SKM-1 treated with dmso at 0.1 percent for 144 hours (cell line): ENCODE results near the gene PREB.

ENCODE experiments used
- DNase-seq: peaks from one replicate; lab custom pipeline; 2025; ENCODE audit not compliant: unreplicated experiment; lab: John Stamatoyannopoulos, UW

PREB gene

DNA sequence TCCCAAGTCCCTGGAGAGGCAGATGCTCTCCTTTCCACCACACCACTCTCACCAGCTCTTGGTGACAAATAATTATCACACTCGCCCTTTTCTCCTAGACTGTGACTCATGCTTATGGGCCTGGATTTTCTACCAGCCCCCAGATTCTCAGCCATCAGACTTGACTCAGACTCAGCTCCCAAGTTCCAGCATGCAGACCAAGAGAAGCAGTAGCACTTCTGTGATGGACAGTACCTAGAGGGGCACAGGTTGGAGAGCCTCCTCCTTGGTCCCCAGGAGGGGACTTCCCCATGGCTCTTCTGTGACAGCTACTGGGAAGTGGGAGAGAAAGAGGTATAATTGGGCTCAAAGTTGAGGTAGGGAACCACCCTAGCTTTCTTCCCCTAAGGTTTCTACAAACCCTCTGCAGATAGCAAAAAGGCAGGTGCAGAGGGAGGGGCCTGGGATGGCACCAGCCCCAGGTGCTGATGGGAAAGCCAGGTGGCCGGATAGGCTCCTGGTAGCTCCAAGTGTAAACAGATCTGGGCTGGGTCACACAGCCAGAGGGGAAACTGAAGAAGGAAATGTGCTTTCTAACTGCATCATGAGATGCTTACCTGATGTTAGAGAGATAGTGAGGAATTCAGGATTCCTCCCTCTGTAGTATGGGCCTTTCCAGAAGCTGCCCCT is 18.5 kb upstream of the PREB start:
- DNase-seq, result no peak

DNA sequence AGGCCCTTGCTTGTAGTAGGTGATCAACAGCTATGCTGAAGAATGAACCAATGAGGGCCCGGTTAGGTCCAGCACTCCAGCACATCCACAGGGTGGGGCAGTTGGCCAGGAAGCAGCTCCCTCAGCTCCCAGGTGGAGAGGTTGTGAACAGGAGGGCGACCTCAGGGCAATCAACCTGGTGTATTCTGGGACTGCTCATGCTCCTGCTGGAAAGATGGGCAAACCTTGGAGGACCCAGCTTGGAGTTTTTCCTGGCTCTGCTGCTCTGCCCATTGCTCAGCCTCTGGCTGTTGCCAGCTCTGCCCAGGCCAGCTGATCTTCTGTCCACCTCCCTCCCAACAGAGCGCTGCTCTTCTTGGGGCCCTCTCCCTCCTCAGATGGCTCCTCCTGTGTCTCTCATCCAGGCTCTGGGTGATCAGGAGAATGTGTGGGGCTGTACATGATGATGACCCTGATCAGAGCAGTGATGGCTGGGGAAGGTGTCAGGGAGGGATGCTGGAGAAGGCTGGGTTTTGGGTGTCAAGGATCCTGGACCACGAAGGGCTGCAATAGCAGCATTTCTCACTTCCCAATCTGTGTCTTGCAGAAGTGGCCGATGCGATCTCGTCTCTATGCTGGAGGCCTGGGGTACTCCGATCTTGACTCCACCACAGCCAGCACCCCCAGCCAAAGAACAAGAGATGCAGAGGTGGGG is 17.8 kb upstream of the PREB start:
- no peak for DNase-seq

DNA sequence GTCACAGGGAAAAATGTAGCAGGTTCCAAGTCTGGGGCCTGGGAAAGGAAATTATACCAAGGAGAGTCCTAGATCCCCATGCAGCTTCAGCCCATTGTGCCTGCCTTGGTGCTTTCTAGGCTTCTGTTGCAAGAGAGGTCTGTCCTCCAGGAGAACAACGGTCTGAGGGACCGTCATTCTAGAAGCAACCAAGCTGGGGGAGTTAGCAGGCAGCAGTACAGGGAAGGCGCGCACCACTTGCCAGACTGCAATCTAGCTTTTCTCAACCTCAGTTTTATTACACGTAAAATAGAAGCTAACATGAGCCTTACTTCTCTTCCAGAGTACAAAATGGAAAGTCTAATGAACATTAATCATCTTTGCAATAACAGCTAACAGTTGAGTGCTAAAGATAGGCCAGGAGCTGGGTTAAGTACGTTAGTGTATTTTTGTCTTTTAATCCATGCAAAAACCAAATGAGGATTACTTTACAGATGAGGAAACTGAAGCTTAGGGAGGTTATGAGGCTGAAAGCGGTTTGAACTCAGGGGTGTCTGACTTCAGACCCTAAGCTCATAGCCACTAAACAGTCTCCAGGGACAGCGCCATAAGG is 16.3 kb upstream of the PREB start:
- no peak for DNase-seq

DNA sequence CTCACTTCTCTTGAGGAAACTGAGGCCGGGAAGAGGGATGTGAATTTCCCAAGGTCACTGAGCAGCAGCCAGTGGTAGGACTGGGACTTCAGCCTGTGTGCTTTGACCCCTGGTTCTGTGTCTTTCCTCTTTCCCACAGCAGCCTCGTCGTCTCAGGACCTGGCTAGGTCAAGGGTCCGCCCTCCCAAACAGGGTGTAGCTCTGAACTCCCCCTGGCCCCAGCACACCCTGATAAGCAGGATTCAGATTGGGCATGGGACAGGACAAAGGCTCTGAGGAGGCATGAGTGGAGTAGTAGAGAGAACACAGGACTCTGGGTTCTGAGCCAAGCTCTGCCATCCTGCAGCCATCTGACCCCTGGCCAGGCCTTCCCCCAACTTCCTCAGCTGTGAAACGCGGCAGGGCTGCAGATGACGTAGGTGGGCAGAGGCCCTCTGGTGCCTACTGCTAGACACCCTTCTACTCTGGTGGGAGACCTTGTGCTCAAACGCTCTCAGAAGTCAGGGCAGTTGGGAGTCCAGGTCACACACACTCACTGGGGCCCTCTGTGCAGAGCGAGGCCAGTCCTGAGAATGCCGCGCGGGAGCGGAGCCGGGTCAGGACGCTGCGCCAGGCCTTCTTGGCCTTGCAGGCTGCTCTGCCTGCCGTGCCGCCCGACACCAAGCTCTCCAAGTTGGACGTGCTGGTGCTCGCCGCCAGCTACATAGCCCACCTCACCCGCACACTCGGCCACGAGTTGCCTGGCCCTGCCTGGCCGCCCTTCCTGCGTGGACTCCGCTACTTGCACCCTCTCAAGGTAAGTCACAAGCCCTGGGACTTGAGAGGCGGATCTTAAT is 15.4 kb upstream of the PREB start:
- DNase-seq, result no peak

DNA sequence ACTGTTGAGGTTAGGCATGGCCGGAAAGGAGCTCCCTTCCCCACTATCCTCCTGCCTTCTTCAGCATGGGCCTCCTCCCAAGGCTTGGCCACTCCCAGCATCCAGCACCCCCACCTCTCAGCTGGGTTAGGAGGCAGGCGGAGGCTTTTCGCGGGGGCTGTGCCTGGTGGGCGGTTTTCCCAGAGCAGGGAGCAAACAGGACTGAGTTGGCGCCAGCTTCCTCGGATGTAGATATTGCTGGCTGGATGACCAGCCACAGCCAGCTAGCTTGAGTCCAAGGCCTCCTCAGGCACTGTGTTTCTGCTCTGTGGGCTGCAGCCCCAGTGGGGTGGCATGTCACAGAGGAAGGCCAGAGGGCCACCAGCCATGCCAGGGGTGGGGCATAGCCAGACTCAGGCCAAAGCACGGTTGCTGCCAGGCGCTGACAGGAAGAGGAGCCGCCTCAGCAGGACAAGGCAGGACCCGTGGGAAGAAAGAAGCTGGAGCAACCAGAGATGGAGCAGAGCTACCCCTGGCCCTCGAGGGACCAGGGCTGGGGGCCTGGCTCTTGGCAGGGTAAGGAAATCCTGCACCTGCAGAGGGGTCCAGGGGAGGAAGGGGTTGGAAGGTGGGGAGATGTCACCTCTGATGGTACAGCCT is 14.5 kb upstream of the PREB start, which contains the start of gene TCF23:
Gene TCF23 (plus strand): TSS at position 204 of the 639 bp plus-strand sequence. CDS start 130 bp downstream, at position 334.
- no peak for DNase-seq

DNA sequence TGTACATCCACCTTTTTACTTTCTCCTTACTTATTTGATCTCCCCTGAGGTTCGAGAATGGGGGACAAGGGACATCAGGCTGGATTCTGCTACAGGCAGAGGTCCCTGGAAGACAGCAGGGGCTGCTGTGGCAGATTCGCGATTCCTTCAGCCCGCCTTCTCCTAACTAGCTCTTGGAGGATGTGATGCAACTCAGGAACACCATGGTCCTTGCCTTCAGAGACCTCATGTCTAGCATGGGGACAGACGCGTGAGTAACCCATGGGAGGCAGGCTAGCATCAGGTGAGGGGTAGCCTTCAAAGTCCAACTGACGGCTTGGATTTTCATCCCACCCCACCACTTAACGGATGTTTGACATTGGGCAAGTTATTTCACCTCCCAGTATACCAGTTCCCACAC is 13.5 kb upstream of the PREB start:
- DNase-seq, result no peak

DNA sequence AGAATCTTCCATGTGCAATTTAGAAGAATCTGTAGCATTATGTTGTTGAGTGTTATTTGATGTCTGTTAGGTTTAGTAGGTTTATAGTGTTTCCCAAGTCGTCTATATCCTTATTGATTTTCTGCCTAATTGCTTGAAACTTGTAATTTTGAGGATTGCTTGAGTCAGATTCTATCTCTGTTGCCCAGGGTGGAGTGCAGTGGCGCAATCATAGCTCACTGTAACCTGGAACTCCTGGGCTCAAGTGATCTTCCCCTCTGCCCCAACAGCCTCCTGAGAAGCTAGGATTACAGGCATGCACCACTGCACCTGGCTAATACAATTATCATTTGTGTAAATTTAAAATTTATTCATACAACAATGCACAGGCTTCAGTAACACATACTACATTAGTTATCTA is 11.2 kb upstream of the PREB start:
- no peak for DNase-seq

DNA sequence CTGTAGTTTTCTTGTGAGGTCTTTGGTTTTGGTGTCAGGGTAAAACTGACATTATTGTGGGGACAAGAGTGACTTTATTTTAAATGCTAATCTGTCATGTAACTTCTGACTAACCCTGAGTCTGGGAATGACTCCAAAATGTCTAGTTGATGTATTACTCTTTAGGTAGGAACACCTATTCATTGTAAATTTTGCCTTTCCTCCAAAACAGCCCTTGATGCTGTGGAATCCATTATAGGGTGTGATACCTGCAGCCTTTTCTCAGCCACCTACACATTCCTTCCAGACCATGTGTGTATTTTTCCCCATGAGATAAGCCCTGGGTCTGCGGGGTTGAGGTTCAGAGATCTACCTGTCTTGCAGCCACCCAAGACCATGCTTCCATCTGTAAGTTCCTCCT is 8.8 kb upstream of the PREB start:
- DNase-seq, result no peak

DNA sequence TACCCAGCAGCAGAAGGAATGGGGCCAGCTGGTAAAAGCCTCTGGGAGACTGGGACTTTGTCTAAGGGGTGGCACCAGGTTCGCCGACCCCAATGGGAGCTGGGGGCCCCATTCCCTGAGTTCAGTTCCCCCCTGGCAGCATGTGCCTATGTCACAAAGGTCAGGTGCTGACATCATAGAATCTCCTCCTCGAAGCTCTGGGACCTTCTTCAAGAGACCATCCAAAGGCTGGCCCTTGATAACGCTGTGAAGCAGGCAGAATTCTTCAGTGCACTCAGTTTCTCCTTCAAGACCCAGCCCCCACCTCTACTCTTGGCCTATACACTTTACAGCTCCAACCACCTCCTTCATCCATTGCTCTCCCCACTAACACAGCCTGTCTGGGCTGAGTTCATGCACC is 4.9 kb upstream of the PREB start, which contains the start of gene PRR30:
Gene PRR30 (minus strand): TSS at position 101 of the 400 bp plus-strand sequence. CDS start 1,081 bp downstream, outside the sequence.
- DNase-seq, result no peak

DNA sequence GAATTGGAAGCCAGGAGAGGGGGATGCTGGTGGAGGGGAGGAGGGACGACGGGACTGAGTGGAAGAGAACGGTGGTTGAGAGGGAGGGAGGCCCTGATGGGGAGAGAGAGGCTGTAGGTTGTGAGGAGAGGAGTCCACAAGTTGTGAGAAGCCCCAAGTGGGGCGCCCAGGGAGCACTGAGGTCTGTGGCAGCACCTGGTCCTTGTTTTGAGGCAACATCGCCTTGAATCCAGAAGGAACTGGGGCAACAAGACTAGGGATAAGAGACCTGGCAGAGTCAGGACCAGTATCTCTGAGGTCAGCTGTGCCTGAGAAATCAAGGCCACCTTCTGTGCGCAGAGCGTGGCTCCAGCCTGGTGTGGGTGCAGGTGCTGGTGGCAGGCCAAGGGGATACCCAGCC is 3.7 kb upstream of the PREB start:
- no peak for DNase-seq

DNA sequence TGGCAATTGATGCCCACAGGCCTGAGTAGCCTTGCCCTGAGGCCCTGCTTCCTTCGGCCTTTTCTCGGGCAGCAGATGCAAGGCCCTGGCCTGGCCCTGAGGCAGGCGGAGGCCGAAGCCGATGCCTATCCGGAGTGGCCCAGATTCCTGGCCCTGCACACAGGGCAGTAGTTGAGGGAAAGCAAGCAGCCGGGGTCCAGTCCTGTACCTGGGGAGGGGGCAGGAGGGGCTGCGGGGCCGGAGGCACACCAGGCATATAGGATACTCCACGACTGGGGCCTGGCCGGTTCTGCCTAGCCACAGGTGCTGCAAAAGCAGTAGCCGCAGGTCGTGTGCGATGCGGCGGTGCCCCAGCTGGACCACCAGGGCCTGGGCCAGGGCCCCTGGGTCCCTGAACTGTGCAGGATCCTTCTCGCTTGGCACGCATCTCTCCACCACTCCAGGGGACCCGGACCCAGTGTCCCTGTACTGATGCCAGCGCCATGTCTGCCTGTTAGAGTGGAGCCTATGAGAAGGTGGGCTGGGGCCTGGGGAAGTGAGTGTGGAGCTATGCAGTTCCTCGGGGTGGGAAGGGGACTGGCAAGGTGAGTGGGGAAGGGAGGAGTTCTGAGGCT is 3.0 kb upstream of the PREB start:
- DNase-seq, result no peak

DNA sequence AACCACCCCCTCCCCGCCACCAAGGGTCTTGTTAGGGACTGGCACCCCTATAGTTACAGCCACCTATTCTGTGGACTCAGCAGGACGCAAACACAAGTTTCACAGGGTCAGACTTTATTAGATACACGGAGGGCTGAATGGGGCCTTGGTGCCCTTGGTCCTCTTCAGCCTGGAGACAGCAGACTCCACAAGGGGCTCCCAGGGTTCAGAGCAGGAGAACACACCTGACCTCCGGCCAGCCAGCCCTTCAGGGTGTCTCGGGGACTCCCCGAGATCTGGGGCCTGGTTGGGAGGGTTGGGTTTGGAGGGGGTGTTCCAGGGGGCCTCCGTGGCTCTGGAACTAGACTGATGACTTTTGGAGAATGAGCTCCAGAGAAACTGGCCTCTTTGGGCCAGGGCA is 2.3 kb upstream of the PREB start:
- no peak for DNase-seq

DNA sequence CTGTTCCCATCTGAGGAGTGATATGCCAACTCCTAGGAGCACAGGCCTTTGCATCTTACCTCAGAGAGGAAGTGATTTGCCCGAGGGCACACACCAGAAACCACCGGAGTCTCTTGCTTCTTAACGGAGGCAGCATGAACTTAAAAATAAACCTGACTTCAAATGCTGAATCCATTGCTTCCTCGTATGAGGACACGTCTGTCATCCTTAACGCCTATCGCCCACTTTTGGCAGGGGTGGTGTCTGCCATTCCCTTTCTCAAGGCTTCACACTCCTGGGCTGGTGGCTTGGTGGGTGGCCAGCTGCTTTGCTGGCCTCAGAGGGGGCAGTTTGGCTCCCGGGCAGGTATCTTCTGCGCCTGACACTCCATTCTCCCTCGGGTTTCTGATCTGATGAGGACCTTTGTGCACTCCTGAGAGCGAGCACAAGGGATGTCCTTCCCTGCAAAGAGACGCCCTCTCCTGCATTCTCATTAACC is 1.1 kb upstream of the PREB start:
- DNase-seq, result no peak

DNA sequence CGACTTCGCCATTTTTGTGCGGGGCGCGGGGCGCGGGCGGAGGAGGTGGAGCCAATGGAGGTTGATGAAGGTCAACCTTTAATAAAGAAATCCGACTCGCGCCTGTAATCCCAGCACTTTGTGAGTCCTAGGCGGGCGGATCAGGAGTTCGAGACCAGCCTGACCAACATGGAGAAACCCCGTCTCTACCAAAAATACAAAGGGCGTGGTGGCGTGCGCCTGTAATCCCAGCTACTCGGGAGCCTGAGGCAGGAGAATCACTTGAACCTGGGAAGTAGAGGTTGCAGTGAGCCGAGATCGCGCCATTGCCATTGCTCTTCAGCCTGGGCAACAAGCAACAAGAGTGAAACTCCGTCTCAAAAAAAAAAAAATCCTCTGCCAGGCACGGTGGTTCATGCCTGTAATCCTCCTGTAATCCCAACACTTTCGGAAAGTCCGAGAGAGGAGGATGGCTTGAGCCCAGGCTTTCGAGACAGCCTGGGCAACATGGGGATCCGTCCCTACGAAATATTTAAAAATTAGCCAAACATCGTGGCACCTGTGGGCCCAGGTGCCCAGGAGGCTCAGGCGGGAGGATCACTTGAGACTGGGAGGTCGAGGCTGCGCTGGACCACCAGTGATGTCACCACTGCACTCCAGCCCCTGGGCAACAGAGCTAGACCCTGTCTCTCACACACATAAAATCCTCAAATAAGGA is 493 bp upstream of the PREB start:
- DNase-seq, result no peak

DNA sequence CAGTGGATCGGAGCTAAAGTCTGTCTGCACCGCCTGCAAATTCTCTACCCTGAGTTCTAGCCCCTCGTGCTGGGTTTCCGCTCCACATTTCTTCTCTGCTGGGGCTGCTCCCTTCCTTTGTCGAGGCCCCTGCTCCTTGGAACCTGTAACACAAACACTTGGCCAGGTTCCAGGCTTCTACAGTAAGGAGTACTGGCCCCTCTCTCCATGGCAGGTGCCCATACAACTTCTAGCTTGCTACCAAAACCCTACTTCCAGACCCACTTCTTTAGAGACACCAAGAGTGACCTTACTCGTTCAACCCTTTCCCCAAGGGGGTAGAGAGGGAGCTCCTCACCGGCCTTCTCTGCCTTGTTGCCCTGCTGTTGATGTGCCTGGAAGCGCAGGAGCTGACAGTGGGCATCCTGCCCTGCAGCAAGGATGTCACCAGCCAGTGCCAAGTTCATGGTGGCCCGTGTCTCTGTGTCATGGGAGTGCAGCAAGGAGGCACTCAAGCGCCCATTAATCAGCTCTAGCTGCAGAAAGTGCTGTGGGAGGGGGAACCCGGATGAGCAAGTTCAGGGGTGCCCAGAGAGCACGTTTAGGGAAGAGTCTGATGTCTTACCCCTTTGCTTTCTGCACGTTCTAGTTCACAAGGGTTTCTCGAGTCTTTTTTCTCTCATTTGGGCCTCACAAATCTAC is 1.1 kb downstream of the PREB start:
- DNase-seq, result no peak

DNA sequence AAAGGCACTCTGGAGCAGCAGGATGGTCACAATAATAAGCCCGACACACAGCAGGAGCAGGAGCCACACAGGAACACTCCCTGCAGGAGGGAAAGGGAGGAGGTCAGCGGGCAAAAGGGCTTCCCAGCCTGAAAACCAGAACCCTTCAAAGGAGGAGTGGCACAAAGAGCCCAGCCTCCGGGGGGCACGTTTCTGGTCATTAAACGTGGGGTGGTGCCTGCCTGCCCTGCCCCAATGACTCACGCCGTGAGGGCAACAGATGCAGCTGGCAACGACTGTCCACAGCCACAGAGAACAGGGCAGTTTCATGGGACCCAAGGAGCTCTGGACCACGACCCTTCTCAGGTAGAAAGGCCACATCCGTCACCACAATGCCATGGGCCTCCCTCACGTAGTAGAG is 3.0 kb downstream of the PREB start:
- no peak for DNase-seq

DNA sequence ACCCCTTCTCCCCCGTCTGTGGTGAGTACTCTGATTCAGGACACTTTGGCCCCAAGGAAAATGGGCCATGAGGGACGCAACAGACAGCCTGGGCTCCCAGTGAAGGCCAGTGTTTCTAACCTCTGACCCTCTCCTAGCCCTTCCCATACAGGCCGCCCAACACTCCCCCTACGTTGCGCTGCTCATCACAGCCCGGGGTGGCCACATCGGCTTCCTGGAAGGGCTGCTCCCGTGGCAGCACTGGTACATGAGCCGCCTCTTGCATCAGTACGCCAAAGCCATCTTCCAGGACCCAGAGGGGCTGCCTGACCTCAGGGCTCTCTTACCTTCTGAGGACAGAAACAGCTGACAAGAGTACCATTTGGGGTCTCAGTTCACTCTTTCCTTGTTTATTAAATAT is 4.0 kb downstream of the PREB start:
- no peak for DNase-seq

DNA sequence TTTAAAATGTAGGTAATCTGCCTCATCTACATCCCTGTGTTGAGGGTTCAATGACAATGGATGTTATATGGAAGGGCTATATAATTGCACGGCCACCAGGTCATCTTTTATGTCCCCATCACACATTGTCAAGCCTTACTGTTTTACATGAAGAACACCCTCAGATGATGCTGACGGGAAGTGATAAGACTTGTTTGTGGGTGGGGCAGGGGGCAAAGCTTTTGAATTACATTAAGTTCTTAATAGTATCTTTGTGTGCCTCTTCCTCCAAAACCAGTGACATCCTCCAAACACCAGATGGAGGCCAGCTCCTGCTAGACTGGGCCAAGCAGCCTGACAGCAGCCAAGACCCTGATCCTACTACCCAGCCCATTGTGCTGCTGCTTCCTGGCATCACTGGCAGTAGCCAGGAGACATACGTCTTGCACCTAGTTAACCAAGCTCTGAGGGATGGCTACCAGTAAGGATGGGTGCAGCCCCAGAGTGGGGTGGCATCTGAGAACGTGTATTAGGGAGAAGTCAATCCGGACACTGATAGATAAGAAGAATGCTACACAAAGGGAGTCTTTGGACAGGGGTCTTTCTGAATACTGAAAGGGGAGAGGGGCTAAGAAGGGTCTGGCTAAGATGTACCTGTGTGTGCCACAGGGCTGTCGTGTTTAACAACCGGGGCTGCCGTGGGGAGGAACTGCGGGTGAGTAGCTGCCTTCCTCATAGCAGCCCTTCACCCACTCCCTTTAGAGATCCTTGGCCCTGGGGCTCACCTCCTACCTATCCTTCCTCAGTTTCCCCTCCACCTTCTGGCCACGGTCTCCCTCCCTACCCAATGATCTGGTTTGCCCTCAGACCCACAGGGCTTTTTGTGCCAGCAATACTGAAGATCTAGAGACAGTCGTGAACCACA is 5.5 kb downstream of the PREB start:
- no peak for DNase-seq
